ENCODE data around the gene TMEM207. TPM values are rescaled to one million over a fixed set of nuclear protein-coding genes. Genes with fewer than 3 reads are reported as not detected.

Gene TMEM207
- total RNA-seq, 1 experiment from 2014 or later, result not detected

DNA sequence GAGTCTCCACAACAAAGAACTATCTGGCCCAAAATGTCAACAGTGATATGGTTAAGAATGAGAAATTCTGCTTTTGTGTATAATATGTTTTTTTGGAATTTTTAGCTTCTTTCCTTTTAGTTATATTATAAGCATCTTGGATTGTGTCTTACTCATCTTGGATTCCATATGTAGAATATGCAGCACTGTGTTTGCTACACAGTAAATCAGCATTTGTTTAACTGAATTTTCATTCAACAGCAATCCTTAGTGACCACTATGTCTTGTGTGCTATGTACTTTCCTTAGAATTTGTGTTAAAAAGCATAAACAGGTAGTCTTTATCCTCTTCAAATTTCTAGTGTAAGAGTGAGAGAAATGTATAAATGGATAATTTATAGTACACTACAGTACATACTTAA is 18.2 kb upstream of the TMEM207 start:
- ChIA-PET POLR2A (interaction anchor here (1.2 kb wide), 1 partner anchor 15 kb away, joined by 5 read pairs; no protein-coding TSS in a partner anchor), CTCF (interaction anchor here (0.6 to 1.0 kb wide), 2 partner anchors 160 to 236 kb away, joined by 3 read pairs; no protein-coding TSS in a partner anchor)
- no peaks in the 10 kb centered on the region for H3K4me1 Mint-ChIP-seq (ENCODE audit: insufficient read depth, unreplicated experiment)
- peaks cover 7% of the 10 kb centered on the region for H3K9me3 Mint-ChIP-seq (ENCODE audit: unreplicated experiment)
- H3K27ac Mint-ChIP-seq (ENCODE audit: low read depth, unreplicated experiment), result no peak overlapping the region
- H3K27me3 Mint-ChIP-seq (ENCODE audit: insufficient read depth, unreplicated experiment), result no peaks in the 10 kb centered on the region
- no peak overlapping the region for H3K4me3 Mint-ChIP-seq (ENCODE audit: unreplicated experiment)
- no peak for TF ChIP-seq CTCF (IDR thresholded peaks at IDR 0.05; ENCODE audit: unreplicated experiment)
- no peaks in the 10 kb centered on the region for H3K36me3 Mint-ChIP-seq (ENCODE audit: insufficient read depth, unreplicated experiment)
- intact Hi-C loops (cut with micrococcal nuclease), result no loop called here
- DNase-seq (ENCODE audit: unreplicated experiment), result no peak
- BruUV-seq (replicated peaks), result no TSS peak

GRCh38 chr3:190458040-190458439 is 8.3 kb upstream of the TMEM207 start:
- intact Hi-C loops (cut with micrococcal nuclease), result no loop called here
- no peak overlapping the region for H3K4me3 Mint-ChIP-seq (ENCODE audit: unreplicated experiment)
- ChIA-PET CTCF (interaction anchor here (0.5 to 1.2 kb wide), 2 partner anchors 9 to 243 kb away, joined by 3 to 5 read pairs; partner anchors contain the start of gene TMEM207), POLR2A (no interaction called here)
- no peaks in the 10 kb centered on the region for H3K27me3 Mint-ChIP-seq (ENCODE audit: insufficient read depth, unreplicated experiment)
- DNase-seq (ENCODE audit: unreplicated experiment), result peak; percentile 2
- no TSS peak for BruUV-seq (replicated peaks)
- H3K27ac Mint-ChIP-seq (ENCODE audit: low read depth, unreplicated experiment), result no peak overlapping the region
- no peak for TF ChIP-seq CTCF (IDR thresholded peaks at IDR 0.05; ENCODE audit: unreplicated experiment)
- H3K36me3 Mint-ChIP-seq (ENCODE audit: insufficient read depth, unreplicated experiment), result no peaks in the 10 kb centered on the region
- H3K9me3 Mint-ChIP-seq (ENCODE audit: unreplicated experiment), result no peaks in the 10 kb centered on the region
- H3K4me1 Mint-ChIP-seq (ENCODE audit: insufficient read depth, unreplicated experiment), result no peaks in the 10 kb centered on the region

- ChIA-PET CTCF (interaction anchor here (1.1 kb wide), 1 partner anchor 12 kb away, joined by 3 read pairs; no protein-coding TSS in a partner anchor), POLR2A (no interaction called here)
- Mint-ChIP-seq H3K4me3 (ENCODE audit: unreplicated experiment) (no peak overlapping the region), H3K4me1 (ENCODE audit: insufficient read depth, unreplicated experiment) (no peaks in the 10 kb centered on the region), H3K27ac (ENCODE audit: low read depth, unreplicated experiment) (no peak overlapping the region), H3K9me3 (ENCODE audit: unreplicated experiment) (no peaks in the 10 kb centered on the region), H3K27me3 (ENCODE audit: insufficient read depth, unreplicated experiment) (no peaks in the 10 kb centered on the region), H3K36me3 (ENCODE audit: insufficient read depth, unreplicated experiment) (no peaks in the 10 kb centered on the region)
- TF ChIP-seq CTCF (IDR thresholded peaks at IDR 0.05; ENCODE audit: unreplicated experiment), result no peak
- no peak for DNase-seq (ENCODE audit: unreplicated experiment)
- BruUV-seq (replicated peaks), result no TSS peak
- intact Hi-C loops (cut with micrococcal nuclease), result no loop called here
Measured at GRCh38 chr3:190456770-190457169, 7.1 kb upstream of the TMEM207 start.

GRCh38 chr3:190455828-190456227 is 6.1 kb upstream of the TMEM207 start:
- intact Hi-C loops (cut with micrococcal nuclease), result no loop called here
- no peak overlapping the region for H3K4me3 Mint-ChIP-seq (ENCODE audit: unreplicated experiment)
- no peak for DNase-seq (ENCODE audit: unreplicated experiment)
- H3K36me3 Mint-ChIP-seq (ENCODE audit: insufficient read depth, unreplicated experiment), result no peaks in the 10 kb centered on the region
- ChIA-PET CTCF (no interaction called here), POLR2A (no interaction called here)
- H3K9me3 Mint-ChIP-seq (ENCODE audit: unreplicated experiment), result no peaks in the 10 kb centered on the region
- TF ChIP-seq CTCF (IDR thresholded peaks at IDR 0.05; ENCODE audit: unreplicated experiment), result no peak
- no peak overlapping the region for H3K27ac Mint-ChIP-seq (ENCODE audit: low read depth, unreplicated experiment)
- no peaks in the 10 kb centered on the region for H3K4me1 Mint-ChIP-seq (ENCODE audit: insufficient read depth, unreplicated experiment)
- BruUV-seq (replicated peaks), result no TSS peak
- H3K27me3 Mint-ChIP-seq (ENCODE audit: insufficient read depth, unreplicated experiment), result no peaks in the 10 kb centered on the region

Measured in MCF 10A (cell line).